MCF 10A (cell line): ENCODE measurements around the gene BET1L. TPM values are rescaled to one million over a fixed set of nuclear protein-coding genes. Genes with fewer than 3 reads are reported as not detected.
"Not testable (repeated sequence)": the region's sequence is repeated elsewhere in the genome, so short reads cannot be mapped to it uniquely, and the experiment has no call there.

Experiments
- BruUV-seq: library from RNA; stranded (reverse); fragments of 400-500 nt; replicated peaks from 2 replicates; lab custom pipeline; 2021; lab: Mats Ljungman, UMichigan
- CTCF ChIA-PET: fragments of 300-600 bp; sonication (Branson Sonifier 250); formaldehyde crosslinking; extraction: SDS; loops from one replicate; lab custom pipeline; 2021; ENCODE audit warnings: antibody characterized with exemption, inconsistent platforms; lab: Yijun Ruan, JAX
- POLR2A ChIA-PET: fragments of 300-600, 350-650 bp; sonication (Branson Sonifier 250); formaldehyde crosslinking; extraction: SDS; loops from one replicate; lab custom pipeline; 2020; ENCODE audit warnings: antibody characterized with exemption, inconsistent platforms; lab: Yijun Ruan, JAX
- DNase-seq: peaks from one replicate; pipeline ENCODE4 v3.0.0-alpha.2; 2018; ENCODE audit not compliant: unreplicated experiment
- H3K27ac Mint-ChIP-seq: one replicate; pipeline ENCODE4 v1.8.0; 2022; ENCODE audit warnings: mild to moderate bottlenecking, low read depth, mixed read lengths; ENCODE audit not compliant: unreplicated experiment
- H3K27me3 Mint-ChIP-seq: one replicate; pipeline ENCODE4 v1.8.0; 2022; ENCODE audit warnings: mixed read lengths; ENCODE audit not compliant: insufficient read depth, unreplicated experiment
- H3K36me3 Mint-ChIP-seq: one replicate; pipeline ENCODE4 v1.8.0; 2022; ENCODE audit warnings: mild to moderate bottlenecking, moderate library complexity, mixed read lengths; ENCODE audit not compliant: insufficient read depth, unreplicated experiment
- H3K4me1 Mint-ChIP-seq: one replicate; pipeline ENCODE4 v1.8.0; 2022; ENCODE audit warnings: mixed read lengths; ENCODE audit not compliant: insufficient read depth, unreplicated experiment
- H3K4me3 Mint-ChIP-seq: one replicate; pipeline ENCODE4 v1.8.0; 2022; ENCODE audit warnings: mild to moderate bottlenecking, moderate library complexity, mixed read lengths; ENCODE audit not compliant: unreplicated experiment
- H3K9me3 Mint-ChIP-seq: one replicate; pipeline ENCODE4 v1.8.0; 2022; ENCODE audit warnings: mixed read lengths; ENCODE audit not compliant: unreplicated experiment
- intact Hi-C: fragments of 100-400 bp; cut with micrococcal nuclease; formaldehyde crosslinking; loops from 2 replicates; pipeline ENCODE4 v1.14.1; 2022
- total RNA-seq: library from RNA; stranded (reverse); gene quantifications from 2 replicates; pipeline ENCODE4 v1.2.3, GENCODE V29; 2022
- TF ChIP-seq, protein P1 (sequence below): fragments of 200-600 bp; IDR thresholded peaks from one replicate; pipeline ENCODE4 v1.8.0; 2022; ENCODE audit warnings: antibody characterized with exemption, mild to moderate bottlenecking; ENCODE audit not compliant: unreplicated experiment

BET1L gene
- total RNA-seq, 1 experiment from 2014 or later = 65.3 TPM

DNA sequence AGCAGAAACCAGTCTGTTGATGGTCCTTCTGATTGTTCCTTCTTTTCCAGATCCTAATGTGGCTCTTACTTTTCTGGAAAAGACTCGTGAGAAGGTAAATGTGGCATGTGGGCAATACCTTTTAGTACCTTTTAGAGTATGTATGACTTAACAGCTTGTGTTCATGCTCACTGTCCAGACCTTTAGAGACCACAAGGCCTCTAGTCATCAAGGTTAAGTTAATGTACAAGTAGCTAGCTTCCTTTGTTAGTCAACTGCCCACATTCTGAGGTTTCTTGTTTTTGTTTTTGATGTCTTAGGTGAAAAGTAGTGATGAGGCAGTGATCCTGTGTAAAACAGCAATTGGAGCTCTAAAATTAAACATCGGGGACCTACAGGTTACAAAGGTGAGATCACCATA, 37.2 kb upstream of the BET1L start:
- no peak for DNase-seq
- no peaks in the 10 kb centered on the region for H3K27me3 Mint-ChIP-seq
- ChIA-PET CTCF (interaction anchor here (1.9 kb wide), 1 partner anchor 119 kb away, joined by 11 read pairs; no protein-coding TSS in a partner anchor), POLR2A (interaction anchor here (0.7 to 1.4 kb wide), 3 partner anchors 10 to 37 kb away, joined by 3 to 6 read pairs (median 3); partner anchors contain the start of genes BET1L and RIC8A)
- no peaks in the 10 kb centered on the region for H3K9me3 Mint-ChIP-seq
- peaks cover 97% of the 10 kb centered on the region for H3K36me3 Mint-ChIP-seq
- no peak overlapping the region for H3K27ac Mint-ChIP-seq
- TF ChIP-seq, protein P1, sequence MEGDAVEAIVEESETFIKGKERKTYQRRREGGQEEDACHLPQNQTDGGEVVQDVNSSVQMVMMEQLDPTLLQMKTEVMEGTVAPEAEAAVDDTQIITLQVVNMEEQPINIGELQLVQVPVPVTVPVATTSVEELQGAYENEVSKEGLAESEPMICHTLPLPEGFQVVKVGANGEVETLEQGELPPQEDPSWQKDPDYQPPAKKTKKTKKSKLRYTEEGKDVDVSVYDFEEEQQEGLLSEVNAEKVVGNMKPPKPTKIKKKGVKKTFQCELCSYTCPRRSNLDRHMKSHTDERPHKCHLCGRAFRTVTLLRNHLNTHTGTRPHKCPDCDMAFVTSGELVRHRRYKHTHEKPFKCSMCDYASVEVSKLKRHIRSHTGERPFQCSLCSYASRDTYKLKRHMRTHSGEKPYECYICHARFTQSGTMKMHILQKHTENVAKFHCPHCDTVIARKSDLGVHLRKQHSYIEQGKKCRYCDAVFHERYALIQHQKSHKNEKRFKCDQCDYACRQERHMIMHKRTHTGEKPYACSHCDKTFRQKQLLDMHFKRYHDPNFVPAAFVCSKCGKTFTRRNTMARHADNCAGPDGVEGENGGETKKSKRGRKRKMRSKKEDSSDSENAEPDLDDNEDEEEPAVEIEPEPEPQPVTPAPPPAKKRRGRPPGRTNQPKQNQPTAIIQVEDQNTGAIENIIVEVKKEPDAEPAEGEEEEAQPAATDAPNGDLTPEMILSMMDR = no peak
- no peak overlapping the region for H3K4me3 Mint-ChIP-seq
- intact Hi-C loops = no loop called here
- peaks cover 6% of the 10 kb centered on the region for H3K4me1 Mint-ChIP-seq
- BruUV-seq = no TSS peak

- H3K27ac Mint-ChIP-seq = peak overlapping the region; percentile 24
- ChIA-PET CTCF (interaction anchor here (0.7 to 1.0 kb wide), 2 partner anchors 9 to 1025 kb away, joined by 3 to 10 read pairs; no protein-coding TSS in a partner anchor), POLR2A (interaction anchor here (1.7 kb wide), 1 partner anchor 34 kb away, joined by 9 read pairs; the partner anchor contains the start of genes BET1L and RIC8A)
- H3K9me3 Mint-ChIP-seq = no peaks in the 10 kb centered on the region
- no peaks in the 10 kb centered on the region for H3K27me3 Mint-ChIP-seq
- no TSS peak for BruUV-seq
- intact Hi-C loops = no loop called here
- TF ChIP-seq, protein P1 = no peak
- DNase-seq = no peak
- no peak overlapping the region for H3K4me3 Mint-ChIP-seq
- H3K4me1 Mint-ChIP-seq = peaks cover 6% of the 10 kb centered on the region
- peaks cover 83% of the 10 kb centered on the region for H3K36me3 Mint-ChIP-seq
Measured at GRCh38 chr11:241634-242033, 34.4 kb upstream of the BET1L start.

DNA sequence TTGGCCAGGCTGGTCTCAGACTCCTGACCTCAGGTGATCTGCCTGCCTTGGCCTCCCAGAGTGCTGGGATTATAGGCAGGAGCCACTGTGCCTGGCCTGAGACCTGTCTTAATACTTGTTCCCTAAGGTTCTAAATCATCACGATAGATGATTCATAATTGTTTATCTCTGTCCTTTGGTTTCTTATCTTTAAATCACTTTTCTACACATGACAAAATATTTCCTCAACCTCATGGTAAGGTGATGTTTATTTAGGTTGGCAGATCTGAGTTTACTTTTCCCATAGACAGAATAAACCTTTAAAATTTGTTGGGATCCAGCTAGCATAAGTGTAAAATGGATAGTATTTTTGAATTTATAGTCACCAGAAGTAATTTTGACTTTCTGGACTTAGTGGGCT, 33.1 kb upstream of the BET1L start:
- CTCF ChIA-PET = no interaction called here
- DNase-seq = no peak
- no TSS peak for BruUV-seq
- POLR2A ChIA-PET = interaction anchor here (0.9 kb wide), 1 partner anchor 69 kb away, joined by 3 read pairs; no protein-coding TSS in a partner anchor
- Mint-ChIP-seq H3K27ac (no peak overlapping the region), H3K27me3 (no peaks in the 10 kb centered on the region), H3K4me1 (peaks cover 8% of the 10 kb centered on the region), H3K9me3 (no peaks in the 10 kb centered on the region), H3K36me3 (peaks cover 72% of the 10 kb centered on the region), H3K4me3 (no peak overlapping the region)
- TF ChIP-seq, protein P1 = no peak
- intact Hi-C loops = no loop called here

DNA sequence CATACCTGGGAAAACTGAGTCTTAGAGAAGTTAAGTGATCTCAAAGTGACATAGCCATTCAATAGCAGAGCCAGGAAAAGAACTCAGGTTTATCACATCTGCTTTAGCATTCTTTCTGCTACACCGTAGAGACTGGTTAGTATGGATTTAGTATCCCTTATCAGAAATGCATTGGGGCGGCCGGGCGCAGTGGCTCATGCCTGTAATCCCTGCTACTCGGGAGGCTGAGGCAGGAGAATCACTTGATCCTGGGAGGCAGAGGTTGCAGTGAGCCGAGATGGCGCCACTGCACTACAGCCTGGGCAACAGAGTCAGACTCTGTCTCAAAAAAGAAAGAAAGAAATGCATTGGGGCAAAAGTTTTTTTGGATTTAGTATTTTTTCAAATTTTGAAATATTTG, 31.1 kb upstream of the BET1L start:
- ChIA-PET CTCF (interaction anchor here (1.3 to 4.1 kb wide), 3 partner anchors 12 to 126 kb away, joined by 4 to 28 read pairs (median 5); no protein-coding TSS in a partner anchor), POLR2A (interaction anchor here (0.8 to 6.5 kb wide), 11 partner anchors 8 to 296 kb away, joined by 3 to 136 read pairs (median 9); partner anchors contain the start of genes BET1L, PKP3 and RIC8A)
- BruUV-seq, H3K9me3 Mint-ChIP-seq, intact Hi-C loops, DNase-seq, H3K27ac Mint-ChIP-seq, H3K27me3 Mint-ChIP-seq: not testable (repeated sequence)
- peak overlapping the region; percentile 79 for H3K4me3 Mint-ChIP-seq
- peaks cover 18% of the 10 kb centered on the region for H3K4me1 Mint-ChIP-seq
- H3K36me3 Mint-ChIP-seq = peaks cover 59% of the 10 kb centered on the region
